ENCODE measurements around the gene PRR7.
"Not testable (repeated sequence)": the region's sequence is repeated elsewhere in the genome, so short reads cannot be mapped to it uniquely, and the experiment has no call there.

The PRR7 gene

GRCh38 chr5:177470759-177471536 is 24.3 kb downstream of the PRR7 start:
- no peak for DNase-seq

GRCh38 chr5:177471610-177472356 is 25.2 kb downstream of the PRR7 start:
- DNase-seq: no peak

- DNase-seq: no peak
Measured at GRCh38 chr5:177472460-177473442, 26.1 kb downstream of the PRR7 start.

- no peak for DNase-seq
Measured at GRCh38 chr5:177473443-177474001, 26.9 kb downstream of the PRR7 start, which contains the start of gene DBN1. DBN1 (minus strand) TSS chr5:177473634; CDS start chr5:177473521, 113 bp downstream.

- DNase-seq: no peak
Measured at GRCh38 chr5:177474002-177474476, 27.4 kb downstream of the PRR7 start.

GRCh38 chr5:177474846-177475562 is 28.4 kb downstream of the PRR7 start:
- no peak for DNase-seq

- DNase-seq: no peak
Measured at GRCh38 chr5:177475563-177476427, 29.2 kb downstream of the PRR7 start.

- DNase-seq: no peak
Measured at GRCh38 chr5:177476531-177477233, 30.1 kb downstream of the PRR7 start.

- no peak for DNase-seq
Measured at GRCh38 chr5:177477701-177478477, 31.3 kb downstream of the PRR7 start.

GRCh38 chr5:177478711-177479646 is 32.4 kb downstream of the PRR7 start:
- no peak for DNase-seq

GRCh38 chr5:177479774-177480173 is 33.2 kb downstream of the PRR7 start:
- no peak for DNase-seq

GRCh38 chr5:177482359-177482795 is 35.8 kb downstream of the PRR7 start:
- no peak for DNase-seq

- DNase-seq: no peak
Measured at GRCh38 chr5:177483042-177483441, 36.4 kb downstream of the PRR7 start.

GRCh38 chr5:177483994-177484901 is 37.6 kb downstream of the PRR7 start:
- no peak for DNase-seq

- DNase-seq: no peak
Measured at GRCh38 chr5:177484902-177485549, 38.4 kb downstream of the PRR7 start.

GRCh38 chr5:177485753-177486152 is 39.1 kb downstream of the PRR7 start:
- DNase-seq: not testable (repeated sequence)

Measured in NCI-H2107 (cell line).